Large intestine (tissue), 12 donors: ENCODE results near the gene ZP2. TPM values are rescaled to one million over a fixed set of nuclear protein-coding genes. Genes with fewer than 3 reads are reported as not detected.
A peak's percentile ranks its signal among the peaks of the same experiment; 100 is the strongest.
"Not testable (repeated sequence)": the region's sequence is repeated elsewhere in the genome, so short reads cannot be mapped to it uniquely, and the experiment has no call there.

Source experiments
- DNase-seq, 2 donors: peaks; one replicate each; pipeline versions ENCODE4 v3.0.0 to v3.0.0-alpha.2; 2013
- H3K27ac ChIP-seq: one replicate; pipeline ENCODE4 v1.5.1; 2013; ENCODE audit warnings: low read length
- H3K27me3 ChIP-seq: 2 replicates; pipeline ENCODE4 v1.6.1; 2013; ENCODE audit warnings: low read length; ENCODE audit not compliant: control insufficient read depth, insufficient read depth
- H3K36me3 ChIP-seq: 2 replicates; pipeline ENCODE4 v1.6.1; 2013; ENCODE audit warnings: low read length; ENCODE audit not compliant: control insufficient read depth, insufficient read depth
- H3K4me1 ChIP-seq: one replicate; pipeline ENCODE4 v1.6.1; 2013; ENCODE audit warnings: low read length; ENCODE audit not compliant: control insufficient read depth, insufficient read depth
- H3K4me3 ChIP-seq: one replicate; pipeline ENCODE4 v1.5.1; 2013; ENCODE audit warnings: low read length
- H3K9me3 ChIP-seq: one replicate; pipeline ENCODE4 v1.6.1; 2013; ENCODE audit warnings: mild to moderate bottlenecking, low read depth, low read length, moderate library complexity; ENCODE audit not compliant: control insufficient read depth
- WGBS: methylation state at CpG from one replicate; pipeline ENCODE4 v1.1.5; 2013; ENCODE audit warnings: low lambda C conversion rate; ENCODE audit not compliant: insufficient coverage; 5-methylcytosine and 5-hydroxymethylcytosine counted together
- long read RNA-seq, 11 donors: transcript quantifications; one replicate each; lab custom pipeline, GENCODE V29; 2026
- polyA plus RNA-seq: library from polyadenylated mRNA; unstranded; fragments of 120-200 nt; gene quantifications from one replicate; pipeline ENCODE4 v1.2.1, GENCODE V29; 2013

ZP2 gene
- polyA plus RNA-seq = 0.27 TPM
- long read RNA-seq, donor 1 = 0 reads
- long read RNA-seq, donor 2 = 0 reads
- long read RNA-seq, donor 3 = 0 reads
- long read RNA-seq, donor 4 = 0 reads
- long read RNA-seq, donor 5 = 0 reads
- long read RNA-seq, donor 6 = 0 reads
- long read RNA-seq, donor 7 = 0 reads
- long read RNA-seq, donor 8 = 0 reads
- long read RNA-seq, donor 9 = 0 reads
- long read RNA-seq, donor 10 = 0 reads
- long read RNA-seq, donor 11 = 0 reads

DNA sequence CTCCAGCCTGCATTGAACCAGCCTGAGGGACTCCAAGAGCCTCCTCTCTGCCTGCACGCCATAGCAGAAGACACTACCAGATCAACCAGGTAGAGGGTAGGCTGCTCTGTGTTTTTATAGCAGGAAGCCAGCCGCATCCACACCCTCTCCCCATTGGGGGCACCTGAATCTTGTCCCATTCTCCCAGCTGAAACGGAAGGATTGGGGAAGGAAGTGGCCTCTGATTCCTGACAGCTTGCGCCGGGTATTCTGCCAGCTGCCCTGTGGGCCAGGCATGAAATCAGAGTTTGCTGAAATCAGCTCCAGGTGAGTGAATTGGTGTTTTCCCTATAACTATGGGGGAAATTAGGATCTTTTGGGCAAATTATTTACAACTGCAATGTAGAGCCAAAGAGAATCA, at the start of gene ZP2:
ZP2 (minus strand) TSS at position 89 of the 400 bp plus-strand sequence; CDS start at position 62, 27 bp downstream.
- Histone ChIP-seq H3K27ac (no peak within 1 kb of the TSS), H3K36me3 (no peaks in the 10 kb centered on the region), H3K27me3 (no peaks in the 10 kb centered on the region), H3K9me3 (no peaks in the 10 kb centered on the region), H3K4me1 (peaks cover 7% of the 10 kb centered on the region), H3K4me3 (no peak within 1 kb of the TSS)
- DNase-seq = no peak
- no CpG with 5 or more reads among the region's 5 CpGs for WGBS

DNA sequence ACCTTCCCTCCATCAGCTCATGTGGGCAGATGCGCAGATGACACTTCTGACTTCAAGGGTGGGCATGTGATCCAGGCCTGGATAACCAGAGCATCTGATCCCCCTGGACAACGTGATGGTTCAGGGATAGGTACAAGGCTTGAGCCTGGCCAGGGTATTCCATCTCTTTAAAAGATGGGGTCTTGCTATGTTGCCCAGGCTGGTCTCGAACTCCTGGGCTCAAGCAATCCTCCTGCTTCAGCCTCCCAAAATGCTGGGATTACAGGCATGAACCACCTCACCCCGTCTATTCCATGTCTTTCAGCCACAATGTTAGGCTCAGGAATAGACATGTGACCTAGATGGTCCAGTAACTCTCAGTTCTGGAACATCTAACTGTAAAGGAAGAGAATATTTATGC, 45.9 kb upstream of the ZP2 start:
- H3K9me3 ChIP-seq = no peaks in the 10 kb centered on the region
- no peak for DNase-seq
- H3K4me3 ChIP-seq = no peak overlapping the region
- WGBS = no CpG with 5 or more reads among the region's 4 CpGs
- peaks cover 7% of the 10 kb centered on the region for H3K36me3 ChIP-seq
- no peaks in the 10 kb centered on the region for H3K27me3 ChIP-seq
- no peak overlapping the region for H3K27ac ChIP-seq
- peaks cover 21% of the 10 kb centered on the region for H3K4me1 ChIP-seq

DNA sequence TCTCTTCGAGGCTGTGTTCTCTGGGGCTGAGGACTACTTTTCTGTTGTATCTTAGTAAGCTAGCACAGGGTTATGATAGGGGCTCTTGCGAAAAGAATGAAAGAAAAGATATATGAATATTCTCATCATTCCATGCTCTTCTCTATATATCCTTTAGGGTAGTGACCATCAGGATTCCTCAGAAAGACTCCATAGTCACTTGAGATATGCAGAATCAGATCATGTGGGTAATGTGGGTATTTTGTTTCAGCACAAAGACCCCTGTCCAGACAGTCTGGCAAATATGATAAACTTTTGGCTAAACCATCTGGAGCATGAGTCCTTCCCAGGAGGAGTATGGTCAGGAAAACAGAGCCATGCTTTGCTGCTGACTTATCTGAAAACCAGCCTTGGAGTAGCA, 45.3 kb upstream of the ZP2 start:
- no CpG with 5 or more reads among the region's 2 CpGs for WGBS
- H3K27me3 ChIP-seq = no peaks in the 10 kb centered on the region
- DNase-seq = no peak

DNA sequence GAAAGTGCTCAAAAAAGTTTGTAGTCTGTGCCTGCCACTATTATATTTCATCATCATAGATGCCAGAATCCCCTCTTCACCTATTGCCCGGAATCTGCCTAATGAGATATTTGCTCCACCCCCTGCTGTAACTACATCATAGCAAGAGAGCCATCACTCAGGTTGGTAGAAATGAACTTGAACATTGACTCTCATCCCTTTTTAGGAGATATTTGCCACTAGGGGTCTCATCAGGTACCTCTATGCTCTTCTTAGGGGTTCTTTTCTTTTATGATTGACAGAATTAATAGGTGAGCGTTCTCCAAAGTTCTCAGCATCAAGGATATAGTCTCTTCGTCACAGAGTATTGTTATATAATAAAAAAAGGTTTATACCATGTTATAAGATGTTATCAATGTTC, 42.1 kb upstream of the ZP2 start:
- Histone ChIP-seq H3K4me1 (no peaks in the 10 kb centered on the region), H3K27ac (no peak overlapping the region), H3K9me3 (no peaks in the 10 kb centered on the region), H3K36me3 (peaks cover 37% of the 10 kb centered on the region), H3K4me3 (no peak overlapping the region), H3K27me3 (no peaks in the 10 kb centered on the region)
- DNase-seq = no peak
- 100% methylated on average over 1 of the region's 3 CpGs for WGBS

More for the DNA sequence above, 45.3 kb upstream of the ZP2 start:
- no peak overlapping the region for H3K4me3 ChIP-seq
- no peaks in the 10 kb centered on the region for H3K9me3 ChIP-seq
- H3K36me3 ChIP-seq = peaks cover 10% of the 10 kb centered on the region
- peaks cover 15% of the 10 kb centered on the region for H3K4me1 ChIP-seq
- H3K27ac ChIP-seq = no peak overlapping the region

DNA sequence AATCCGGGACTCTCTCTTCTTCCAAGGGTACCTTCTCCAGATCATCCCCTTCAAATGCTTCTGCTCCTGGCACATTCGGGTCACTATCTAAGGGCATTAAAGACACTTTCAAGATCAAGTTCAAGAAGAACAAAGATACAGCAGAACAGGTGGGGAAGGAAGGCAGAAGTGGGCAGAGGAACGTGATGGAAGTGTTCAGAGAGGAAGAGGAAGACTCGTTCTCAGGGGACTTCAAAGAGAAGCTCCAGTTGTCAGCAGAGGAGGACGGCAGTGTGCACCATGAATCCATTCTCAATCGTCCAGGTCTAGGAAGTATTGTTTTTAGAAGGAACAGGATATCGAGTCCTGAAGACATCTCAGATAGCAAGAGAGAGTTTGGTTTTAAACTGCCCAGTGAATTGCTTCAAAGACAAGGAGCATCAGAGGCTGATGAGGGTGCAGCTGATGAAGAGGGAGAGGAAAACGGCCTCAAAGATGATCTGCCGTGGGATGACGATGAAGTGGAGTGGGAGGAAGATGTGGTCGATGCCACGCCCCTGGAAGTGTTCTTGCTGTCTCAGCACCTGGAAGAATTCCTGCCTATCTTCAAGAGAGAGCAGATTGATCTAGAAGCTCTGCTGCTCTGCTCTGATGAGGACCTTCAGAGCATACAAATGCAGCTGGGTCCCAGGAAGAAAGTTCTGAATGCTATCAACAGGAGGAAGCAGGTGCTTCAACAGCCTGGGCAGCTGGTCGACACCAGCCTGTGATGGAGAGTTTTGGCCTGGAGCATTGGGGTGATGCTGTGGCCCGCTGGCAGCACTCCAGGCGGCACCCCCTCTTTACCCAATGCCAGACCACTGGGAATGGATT, 38.9 kb upstream of the ZP2 start:
- no peak overlapping the region for H3K4me3 ChIP-seq
- DNase-seq = no peak
- 95% methylated on average over 3 of the region's 15 CpGs for WGBS
- H3K27ac ChIP-seq = no peak overlapping the region
- no peaks in the 10 kb centered on the region for H3K9me3 ChIP-seq
- H3K36me3 ChIP-seq = peaks cover 41% of the 10 kb centered on the region
- H3K4me1 ChIP-seq = peaks cover 3% of the 10 kb centered on the region
- H3K27me3 ChIP-seq = no peaks in the 10 kb centered on the region

DNA sequence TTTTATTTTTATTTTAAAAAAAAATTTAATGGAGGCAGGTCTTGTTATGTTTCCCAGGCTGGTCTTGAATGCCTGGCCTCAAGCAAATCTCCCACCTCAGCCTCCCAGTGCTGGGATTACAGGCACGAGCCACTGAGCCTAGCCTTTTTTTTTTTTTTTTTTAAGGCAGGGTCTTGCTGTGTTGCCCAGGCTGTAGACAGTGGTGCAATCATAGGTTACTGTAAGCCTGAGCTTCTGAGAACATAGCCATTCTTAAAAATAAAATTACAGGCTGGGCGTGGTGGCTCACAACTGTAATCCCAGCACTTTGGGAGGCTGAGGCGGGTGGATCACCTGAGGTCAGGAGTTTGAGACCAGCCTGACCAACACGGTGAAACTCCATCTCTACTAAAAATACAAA, 36.8 kb upstream of the ZP2 start:
- WGBS = no CpG with 5 or more reads among the region's 4 CpGs
- DNase-seq, H3K27ac ChIP-seq, H3K27me3 ChIP-seq, H3K9me3 ChIP-seq, H3K4me1 ChIP-seq, H3K4me3 ChIP-seq: not testable (repeated sequence)
- H3K36me3 ChIP-seq = peaks cover 37% of the 10 kb centered on the region

DNA sequence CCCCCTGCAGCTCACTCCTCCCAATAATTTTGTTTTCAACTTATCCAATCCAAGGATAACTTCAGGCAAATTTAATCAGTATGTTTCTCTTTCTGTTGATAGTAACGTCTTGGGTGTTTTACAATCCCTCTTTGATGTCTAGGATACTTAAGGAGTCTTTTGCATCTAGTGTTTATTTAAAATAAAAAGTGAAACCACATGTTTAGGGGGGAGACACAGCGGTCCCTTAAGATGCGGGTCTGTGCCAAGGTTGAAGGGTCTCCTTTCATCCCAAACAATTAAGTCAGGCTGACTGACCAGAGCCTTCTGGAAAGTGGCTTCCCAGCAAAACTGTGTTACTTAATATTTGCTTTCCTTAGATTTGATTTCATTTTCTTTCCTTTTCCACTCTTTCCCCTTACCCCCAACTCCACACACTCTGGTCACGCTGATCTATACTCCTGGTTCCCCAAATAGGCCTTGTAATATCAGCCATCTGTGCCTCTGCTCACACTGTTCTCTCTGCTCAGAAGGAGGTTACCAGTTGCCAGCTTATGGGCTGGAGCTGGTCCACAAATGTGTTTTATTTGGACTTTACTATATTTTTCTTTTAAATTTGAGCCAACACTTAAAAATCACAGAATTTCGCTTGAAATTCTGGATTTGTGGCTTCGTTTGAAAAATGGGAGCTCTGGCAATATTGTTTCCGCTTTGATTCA, 33.3 kb upstream of the ZP2 start:
- Histone ChIP-seq H3K27ac (no peak overlapping the region), H3K27me3 (no peaks in the 10 kb centered on the region), H3K4me3 (no peak overlapping the region), H3K4me1 (peaks cover 3% of the 10 kb centered on the region), H3K9me3 (no peaks in the 10 kb centered on the region), H3K36me3 (peaks cover 17% of the 10 kb centered on the region)
- 100% methylated on average over 2 of the region's 7 CpGs for WGBS
- no peak for DNase-seq

DNA sequence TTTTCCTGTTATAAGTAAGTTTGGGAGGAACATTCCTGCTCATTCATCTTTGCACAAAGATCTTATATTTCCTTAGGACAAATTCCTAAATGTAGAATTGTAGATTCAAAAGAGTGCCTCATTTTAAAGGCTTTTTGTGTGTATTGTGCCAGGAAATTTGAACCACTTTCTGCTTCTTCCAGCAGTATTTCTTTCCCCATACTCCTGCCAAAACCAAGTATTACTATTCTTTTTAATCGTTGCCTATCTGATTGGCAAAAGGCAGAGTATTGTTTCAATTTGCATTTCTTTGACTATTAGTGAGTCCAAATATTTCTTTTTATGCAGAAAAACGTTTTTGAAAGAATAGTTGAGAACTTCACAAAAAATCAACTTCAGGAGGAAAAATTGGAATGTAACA, 31.4 kb upstream of the ZP2 start:
- 38% methylated on average over 1 of the region's 2 CpGs for WGBS
- Histone ChIP-seq H3K4me1 (peaks cover 3% of the 10 kb centered on the region), H3K4me3 (no peak overlapping the region), H3K36me3 (peaks cover 5% of the 10 kb centered on the region), H3K9me3 (no peaks in the 10 kb centered on the region), H3K27ac (no peak overlapping the region), H3K27me3 (no peaks in the 10 kb centered on the region)
- no peak for DNase-seq

DNA sequence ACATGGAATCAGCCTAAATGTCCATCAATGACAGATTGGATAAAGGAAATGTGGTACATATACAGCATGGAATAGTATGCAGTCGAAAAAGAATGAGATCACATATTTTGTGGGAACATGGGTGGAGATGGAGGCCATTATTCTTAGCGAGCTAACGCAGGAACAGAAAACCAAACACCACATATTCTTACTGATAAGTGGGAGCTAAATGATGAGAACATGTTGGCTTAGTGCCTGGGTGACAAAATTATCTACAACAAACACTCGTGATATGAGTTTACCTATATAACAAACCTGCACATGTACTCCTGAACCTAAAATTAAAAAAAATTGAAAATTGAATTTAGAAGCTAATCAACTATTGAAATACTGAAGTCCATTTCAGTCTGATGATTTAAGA, 28.3 kb upstream of the ZP2 start:
- Histone ChIP-seq H3K9me3 (no peaks in the 10 kb centered on the region), H3K4me3 (no peak overlapping the region), H3K27ac (no peak overlapping the region), H3K4me1 (peaks cover 4% of the 10 kb centered on the region), H3K36me3 (peaks cover 8% of the 10 kb centered on the region), H3K27me3 (no peaks in the 10 kb centered on the region)
- DNase-seq = no peak
- WGBS = 100% methylated on average over 1 of the region's 4 CpGs

DNA sequence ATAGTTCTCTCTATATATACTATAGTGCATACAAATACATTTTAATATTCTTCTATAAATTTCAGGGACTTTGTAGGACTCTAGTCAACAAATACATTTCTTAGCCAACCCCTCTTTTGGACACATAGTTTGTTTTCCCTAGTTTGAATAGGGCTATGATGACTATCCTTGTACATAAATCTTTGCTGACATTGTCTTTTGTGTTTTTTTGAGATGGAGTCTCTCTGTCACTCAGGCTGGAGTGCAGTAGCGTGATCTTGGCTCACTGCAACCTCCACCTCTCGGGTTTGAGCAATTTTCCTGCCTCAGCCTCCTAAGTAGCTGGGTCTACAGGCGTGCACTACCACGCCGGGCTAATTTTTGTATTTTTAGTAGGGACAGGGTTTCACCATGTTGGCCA, 25.5 kb upstream of the ZP2 start:
- Histone ChIP-seq H3K36me3 (peaks cover 8% of the 10 kb centered on the region), H3K4me1 (peaks cover 15% of the 10 kb centered on the region), H3K4me3 (peak overlapping the region; percentile 50), H3K27me3 (no peaks in the 10 kb centered on the region), H3K9me3 (no peaks in the 10 kb centered on the region), H3K27ac (no peak overlapping the region)
- no CpG with 5 or more reads among the region's 5 CpGs for WGBS
- no peak for DNase-seq
